Measurements from ENCODE around the gene OR5M8.

Gene OR5M8

DNA sequence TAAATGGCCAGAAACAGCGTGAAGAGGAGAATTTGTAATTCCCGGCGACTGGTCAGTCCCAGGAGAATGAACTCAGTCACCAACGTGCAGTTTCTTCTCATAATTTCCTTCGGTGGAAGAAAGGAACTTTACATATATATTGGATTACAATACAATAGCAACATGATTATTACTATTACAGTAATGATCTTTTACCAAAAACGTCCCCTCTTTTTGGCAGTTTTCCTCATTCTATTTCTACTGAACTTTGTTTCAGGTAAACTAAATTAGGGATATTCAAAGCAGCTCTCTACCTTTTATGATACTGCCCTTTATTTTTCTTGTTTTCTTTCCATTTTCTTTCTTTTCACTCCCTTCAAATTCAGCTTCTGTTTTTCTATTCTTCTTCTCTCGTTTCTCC, at the start of gene OR5M8:
OR5M8 (minus strand) TSS at position 101 of the 400 bp plus-strand sequence; CDS start at position 101, 0 bp downstream.
- DNase-seq, result no peak

DNA sequence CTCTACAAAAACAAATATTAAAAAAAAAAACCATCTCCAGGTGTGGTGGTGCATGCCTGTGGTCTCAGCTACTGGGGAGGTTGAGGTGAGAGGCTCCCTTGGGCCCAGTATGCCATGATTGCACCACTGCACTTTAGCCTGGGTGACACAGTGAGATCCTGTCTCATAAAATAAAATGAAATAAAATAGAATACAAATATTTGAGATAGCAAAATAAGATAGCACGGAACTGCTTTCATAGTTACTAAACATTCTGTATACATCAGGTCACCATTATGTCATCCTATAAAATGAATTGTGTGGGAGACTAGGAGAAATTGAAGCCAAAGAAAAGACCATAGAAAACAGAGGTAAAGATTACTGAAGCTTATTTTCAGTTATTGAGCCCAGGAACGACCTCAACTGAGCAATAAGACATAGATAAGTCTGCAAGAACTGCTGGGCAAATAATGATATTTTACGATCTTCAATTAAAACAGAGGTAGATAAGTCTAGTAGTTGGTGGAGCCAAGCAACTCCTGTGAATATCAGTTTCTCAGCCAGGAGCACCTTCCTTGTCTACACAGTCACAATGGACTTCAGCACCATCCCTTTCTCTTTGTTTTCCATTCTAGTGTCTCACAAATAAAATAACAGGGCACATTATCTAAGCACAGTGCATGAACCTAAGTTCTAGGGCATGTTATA, 42.0 kb upstream of the OR5M8 start:
- DNase-seq, result no peak

- no peak for DNase-seq
Observed at GRCh38 chr11:56531856-56532255, 40.7 kb upstream of the OR5M8 start.

GRCh38 chr11:56522008-56522407, 30.8 kb upstream of the OR5M8 start:
- no peak for DNase-seq

- DNase-seq, result no peak
Observed at GRCh38 chr11:56513280-56513679, 22.1 kb upstream of the OR5M8 start.

- DNase-seq, result no peak
Observed at GRCh38 chr11:56509439-56509838, 18.3 kb upstream of the OR5M8 start.

GRCh38 chr11:56497010-56497409, 5.8 kb upstream of the OR5M8 start:
- DNase-seq, result no peak

DNA sequence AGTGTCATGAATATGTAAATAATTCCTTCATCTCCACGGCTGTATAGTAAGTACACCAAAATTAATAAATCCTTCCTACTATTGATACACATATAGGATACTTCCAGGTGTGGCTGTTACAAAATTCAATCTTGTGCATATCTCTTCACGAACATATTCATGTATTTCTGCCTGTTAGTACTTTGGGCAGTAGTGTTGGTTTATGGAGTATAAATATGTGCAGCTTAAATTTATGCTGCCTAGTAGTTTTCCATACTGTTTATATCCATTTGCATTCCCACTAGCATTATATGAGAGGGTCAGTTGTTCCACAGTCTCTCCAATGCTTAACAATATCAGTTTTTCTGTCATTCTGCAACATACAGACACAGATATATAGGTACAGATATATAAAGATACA, 3.9 kb upstream of the OR5M8 start:
- no peak for DNase-seq

GRCh38 chr11:56486801-56487200, 4.4 kb downstream of the OR5M8 start:
- DNase-seq, result no peak

DNA sequence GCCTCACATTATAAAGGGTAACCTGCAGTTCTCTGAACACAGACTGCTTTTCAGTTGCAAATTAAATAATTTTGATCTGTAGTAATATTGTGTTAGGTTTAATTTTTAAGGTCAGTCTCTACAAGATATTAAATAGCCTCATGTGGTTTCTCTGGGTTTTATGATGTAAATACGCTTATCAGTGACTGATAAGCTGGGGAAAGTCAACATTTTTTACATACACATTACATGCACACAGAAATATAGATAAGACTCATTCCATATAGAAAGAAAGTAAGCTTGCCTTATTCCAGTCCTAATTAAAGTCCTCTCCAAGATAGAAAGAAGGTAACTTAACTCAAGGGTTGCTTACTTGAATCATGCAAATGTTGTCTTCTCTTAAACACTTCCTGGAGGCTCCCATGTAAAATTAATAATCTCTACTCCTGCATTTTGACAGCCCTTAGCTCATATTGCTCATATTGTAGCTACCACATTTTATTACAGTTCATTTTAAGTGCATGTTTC, 16.4 kb downstream of the OR5M8 start:
- DNase-seq, result no peak

DNA sequence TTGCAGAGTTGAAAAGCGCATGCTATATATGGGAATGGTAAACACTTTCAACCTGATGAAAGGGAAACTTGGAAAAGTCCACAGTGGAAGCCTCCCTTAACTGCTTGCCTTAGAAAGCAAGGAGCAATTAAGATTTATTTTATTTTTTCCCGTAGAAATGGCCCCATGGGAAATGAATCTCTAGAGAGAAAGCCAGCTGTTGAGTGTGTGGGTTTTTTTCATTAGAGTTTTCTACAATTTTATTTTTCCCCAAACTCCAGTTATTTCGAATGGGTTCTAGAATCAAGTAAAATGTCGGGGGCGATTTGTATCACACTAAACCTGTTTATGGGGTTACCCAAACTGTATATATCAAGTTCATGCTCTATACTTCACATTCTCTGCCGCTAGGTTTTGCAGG, 17.9 kb downstream of the OR5M8 start, which contains the start of gene OR5M3:
OR5M3 (minus strand) TSS at position 101 of the 400 bp plus-strand sequence. CDS start 2,855 bp downstream, outside the sequence.
- DNase-seq, result no peak

DNA sequence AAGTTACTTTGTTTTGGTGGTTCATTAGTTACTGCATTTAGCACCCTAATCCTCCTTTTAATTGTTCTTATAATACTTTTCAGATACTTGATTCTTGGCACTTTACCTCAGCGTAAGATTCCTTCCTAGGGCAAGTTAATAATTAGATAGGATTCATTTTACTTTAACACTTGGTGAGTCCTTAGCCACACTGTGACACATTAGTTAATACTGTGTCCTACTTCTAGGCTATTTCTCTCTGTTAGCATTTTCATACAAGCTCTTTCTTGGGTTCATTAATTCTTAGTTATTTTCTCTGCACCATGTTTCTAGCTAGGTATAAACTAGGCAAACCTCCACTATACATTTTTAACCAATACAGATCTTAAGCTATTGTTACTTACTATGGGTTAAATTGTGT, 34.1 kb downstream of the OR5M8 start:
- no peak for DNase-seq

DNA sequence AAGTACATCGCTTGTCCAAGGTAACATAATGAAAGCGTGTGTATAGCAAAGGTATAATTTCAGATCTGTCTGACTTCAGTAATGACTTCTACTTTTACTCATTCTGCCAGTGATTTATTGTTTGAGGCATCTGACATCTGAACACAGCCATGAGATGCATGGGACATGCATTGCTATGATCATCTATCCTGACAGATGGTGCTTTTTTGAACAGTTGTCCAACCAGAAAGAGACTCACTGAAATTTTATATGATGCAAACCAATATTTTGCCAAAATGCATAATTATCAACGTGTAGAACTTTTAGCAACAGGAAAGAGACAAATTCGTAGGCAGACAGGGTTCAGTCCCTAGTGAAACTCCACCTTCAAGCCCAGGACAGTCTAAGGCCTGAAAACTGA, 37.6 kb downstream of the OR5M8 start:
- no peak for DNase-seq
